ENCODE data around the gene SLC30A4. TPM values are rescaled to one million over a fixed set of nuclear protein-coding genes. Genes with fewer than 3 reads are reported as not detected.

SLC30A4 gene
- total RNA-seq, 2 experiments from 2014 or later, result 2.1 to 2.3 TPM

DNA sequence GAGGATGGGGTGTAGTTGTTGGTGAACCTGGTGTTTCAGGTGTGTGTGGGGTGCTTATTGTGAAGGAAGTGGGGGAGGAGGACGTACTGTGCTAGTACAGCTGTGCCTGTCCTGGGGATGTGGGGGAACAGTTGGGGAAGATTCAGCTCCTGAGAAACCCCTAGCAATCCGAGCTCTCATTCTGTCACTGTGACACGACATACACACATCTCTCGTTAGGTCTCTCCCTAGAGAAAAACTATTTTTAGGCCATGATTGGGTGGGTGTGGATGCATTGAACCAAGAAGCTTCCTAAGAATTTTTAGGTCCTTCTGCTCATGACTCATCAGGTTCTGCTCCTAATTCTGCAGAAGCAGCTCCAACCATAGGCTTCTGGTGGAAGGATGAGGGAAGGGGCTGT, 54.3 kb downstream of the SLC30A4 start:
- ATAC-seq, result no peak
- Mint-ChIP-seq H3K9me3 (ENCODE audit: insufficient read depth) (peaks cover 6% of the 10 kb centered on the region), H3K36me3 (ENCODE audit: low read depth) (peaks cover 3% of the 10 kb centered on the region), H3K27me3 (ENCODE audit: low read depth) (peaks cover 19% of the 10 kb centered on the region), H3K4me1 (ENCODE audit: low read depth) (no peaks in the 10 kb centered on the region), H3K4me3 (no peak overlapping the region), H3K27ac (no peak overlapping the region)
- ChIA-PET POLR2A (no interaction called here), CTCF (interaction anchor here (0.7 to 2.5 kb wide), 2 partner anchors 10 to 143 kb away, joined by 3 to 14 read pairs; no protein-coding TSS in a partner anchor)
- DNase-seq, result peak; percentile 3

- POLR2A ChIA-PET, result interaction anchor here (0.6 to 0.9 kb wide), 2 partner anchors 38 to 128 kb away, joined by 3 to 4 read pairs; partner anchors contain the start of gene BLOC1S6
- no peak for ATAC-seq
- peak overlapping the region; percentile 25 for H3K4me3 Mint-ChIP-seq
- H3K9me3 Mint-ChIP-seq (ENCODE audit: insufficient read depth), result peaks cover under 1% of the 10 kb centered on the region
- no peak overlapping the region for H3K27ac Mint-ChIP-seq
- peak; percentile 90 for DNase-seq
- peaks cover under 1% of the 10 kb centered on the region for H3K36me3 Mint-ChIP-seq (ENCODE audit: low read depth)
- H3K4me1 Mint-ChIP-seq (ENCODE audit: low read depth), result peaks cover 44% of the 10 kb centered on the region
- no peaks in the 10 kb centered on the region for H3K27me3 Mint-ChIP-seq (ENCODE audit: low read depth)
- CTCF ChIA-PET, result interaction anchor here (0.6 to 7.0 kb wide), 30 partner anchors 10 to 298 kb away, joined by 3 to 202 read pairs (median 4); partner anchors contain the start of genes BLOC1S6 and SQOR
Measured at GRCh38 chr15:45458746-45459403, 63.7 kb downstream of the SLC30A4 start.

DNA sequence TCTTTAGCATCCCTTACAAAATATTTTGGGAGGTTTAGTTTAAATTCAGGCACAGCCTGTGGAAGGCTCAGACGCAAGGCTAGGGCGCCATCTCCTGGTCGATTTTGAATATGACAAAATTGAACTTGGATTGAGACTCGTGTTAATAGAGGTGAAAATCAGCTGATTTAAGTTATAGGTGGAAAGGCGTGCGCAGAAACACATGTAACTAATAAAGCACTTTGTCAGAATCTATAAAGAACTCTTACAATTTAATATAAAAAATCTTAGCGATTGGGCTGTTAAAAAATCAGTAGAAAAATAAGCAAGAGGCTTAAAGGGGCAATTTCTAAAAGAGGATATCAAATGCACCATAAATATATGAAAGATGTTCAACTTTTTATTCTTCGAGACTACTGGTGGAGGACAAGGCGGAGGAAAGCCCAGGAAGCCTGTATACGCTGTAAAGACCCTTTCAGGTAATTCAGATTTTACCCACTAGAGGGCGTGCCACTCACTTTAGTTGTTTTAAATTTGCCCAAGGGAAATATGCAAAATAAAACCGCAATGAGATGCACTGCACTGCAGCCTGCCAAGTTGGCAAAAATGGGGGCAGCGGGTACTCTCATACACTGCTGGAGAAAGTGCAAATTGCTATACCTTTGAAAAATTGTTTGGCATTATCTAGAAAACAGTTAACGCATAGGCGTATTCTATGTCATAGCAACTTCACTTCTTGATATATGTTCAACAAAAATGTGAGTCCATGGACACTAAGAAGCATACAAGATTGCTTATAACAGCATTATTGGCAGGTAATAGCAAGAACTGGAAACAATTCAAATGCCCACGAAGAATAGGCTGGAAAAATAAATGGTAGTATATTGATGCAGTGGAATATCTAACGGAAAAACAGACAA, 64.7 kb downstream of the SLC30A4 start:
- ATAC-seq, result peak; percentile 57
- H3K27ac Mint-ChIP-seq, result peak overlapping the region; percentile 81
- H3K4me1 Mint-ChIP-seq (ENCODE audit: low read depth), result peaks cover 48% of the 10 kb centered on the region

GRCh38 chr15:45457220-45457619, 65.3 kb downstream of the SLC30A4 start:
- ChIA-PET CTCF (interaction anchor here (0.6 to 7.0 kb wide), 32 partner anchors 11 to 296 kb away, joined by 3 to 202 read pairs (median 8); partner anchors contain the start of gene BLOC1S6), POLR2A (interaction anchor here (0.6 to 0.9 kb wide), 2 partner anchors 40 to 130 kb away, joined by 4 to 5 read pairs; no protein-coding TSS in a partner anchor)
- H3K36me3 Mint-ChIP-seq (ENCODE audit: low read depth), result peaks cover 5% of the 10 kb centered on the region
- H3K4me1 Mint-ChIP-seq (ENCODE audit: low read depth), result peaks cover 48% of the 10 kb centered on the region
- H3K27me3 Mint-ChIP-seq (ENCODE audit: low read depth), result no peaks in the 10 kb centered on the region
- DNase-seq (peak; percentile 36), ATAC-seq (peak; percentile 26)
- no peaks in the 10 kb centered on the region for H3K9me3 Mint-ChIP-seq (ENCODE audit: insufficient read depth)
- peak overlapping the region; percentile 81 for H3K27ac Mint-ChIP-seq
- H3K4me3 Mint-ChIP-seq, result peak overlapping the region; percentile 82

More for the DNA sequence above, 64.7 kb downstream of the SLC30A4 start:
- ChIA-PET POLR2A (interaction anchor here (0.6 to 0.9 kb wide), 3 partner anchors 39 to 129 kb away, joined by 4 to 5 read pairs (median 4); partner anchors contain the start of gene BLOC1S6), CTCF (interaction anchor here (0.7 to 7.0 kb wide), 40 partner anchors 11 to 297 kb away, joined by 3 to 202 read pairs (median 6); partner anchors contain the start of genes BLOC1S6 and SQOR)
- Mint-ChIP-seq H3K9me3 (ENCODE audit: insufficient read depth) (no peaks in the 10 kb centered on the region), H3K36me3 (ENCODE audit: low read depth) (peaks cover 2% of the 10 kb centered on the region), H3K4me3 (peak overlapping the region; percentile 82), H3K27me3 (ENCODE audit: low read depth) (no peaks in the 10 kb centered on the region)
- peak; percentile 90 for DNase-seq

DNA sequence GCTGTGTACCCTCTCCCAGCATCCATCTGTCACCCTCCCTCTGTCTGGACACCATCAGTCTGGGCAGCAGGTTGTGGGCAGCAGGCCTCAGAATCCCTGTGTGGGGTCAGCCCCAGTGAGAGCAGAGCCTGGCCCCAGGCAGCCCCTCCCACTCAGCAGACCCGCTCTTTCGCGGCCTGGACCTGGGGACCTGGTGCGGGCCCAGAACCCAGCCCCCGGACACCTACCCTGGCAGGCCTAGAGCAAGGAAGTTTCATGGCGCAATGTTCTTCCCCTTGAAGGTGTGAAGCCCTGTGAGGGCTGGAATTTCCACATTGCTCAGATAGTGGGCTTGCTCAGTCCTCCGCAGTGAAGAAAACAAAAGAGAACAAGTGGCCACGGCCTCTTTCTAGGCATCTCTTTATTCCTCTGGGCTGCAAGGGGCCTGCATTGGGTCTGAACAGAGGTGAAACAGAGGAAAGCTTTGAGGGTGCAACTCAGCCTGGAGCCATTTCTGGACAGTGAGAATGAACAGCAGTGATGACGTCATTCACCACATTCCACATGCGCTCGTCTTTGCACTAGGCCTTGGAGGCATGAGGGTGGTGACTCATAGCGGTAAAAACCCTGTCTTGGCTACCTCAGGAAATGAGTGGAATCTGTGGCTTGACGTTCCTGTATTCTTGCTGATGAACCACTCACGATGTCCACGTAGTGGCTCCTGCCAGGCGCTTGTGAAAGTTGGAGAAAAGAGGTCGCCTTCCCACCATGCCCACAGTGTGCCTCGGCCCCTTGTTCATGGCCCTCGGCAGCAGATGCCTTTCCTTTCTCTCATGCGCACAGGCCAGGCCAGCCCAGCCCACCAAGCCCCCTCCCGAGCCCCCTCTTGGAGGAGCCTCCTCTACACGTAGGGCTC, 66.1 kb downstream of the SLC30A4 start:
- ChIA-PET CTCF (interaction anchor here (0.6 to 7.0 kb wide), 32 partner anchors 12 to 258 kb away, joined by 3 to 202 read pairs (median 8); partner anchors contain the start of gene BLOC1S6), POLR2A (no interaction called here)
- peak; percentile 55 for ATAC-seq
- peaks cover 3% of the 10 kb centered on the region for H3K9me3 Mint-ChIP-seq (ENCODE audit: insufficient read depth)
- no peaks in the 10 kb centered on the region for H3K27me3 Mint-ChIP-seq (ENCODE audit: low read depth)
- H3K36me3 Mint-ChIP-seq (ENCODE audit: low read depth), result peaks cover 5% of the 10 kb centered on the region
- DNase-seq, result peak; percentile 78
- H3K4me3 Mint-ChIP-seq, result peak overlapping the region; percentile 44
- peak overlapping the region; percentile 81 for H3K27ac Mint-ChIP-seq
- H3K4me1 Mint-ChIP-seq (ENCODE audit: low read depth), result peaks cover 48% of the 10 kb centered on the region

- ChIA-PET CTCF (interaction anchor here (0.7 to 7.0 kb wide), 9 partner anchors 11 to 158 kb away, joined by 3 to 202 read pairs (median 4); a partner anchor contains a TSS), POLR2A (interaction anchor here (0.6 to 1.2 kb wide), 3 partner anchors 53 to 190 kb away, joined by 3 read pairs; a partner anchor contains a TSS)
- peaks cover 48% of the 10 kb centered on the region for H3K4me1 Mint-ChIP-seq (ENCODE audit: low read depth)
- DNase-seq (peak; percentile 85), ATAC-seq (peak; percentile 56)
- peak overlapping the region; percentile 57 for H3K4me3 Mint-ChIP-seq
- peaks cover 3% of the 10 kb centered on the region for H3K9me3 Mint-ChIP-seq (ENCODE audit: insufficient read depth)
- peaks cover 5% of the 10 kb centered on the region for H3K36me3 Mint-ChIP-seq (ENCODE audit: low read depth)
- H3K27me3 Mint-ChIP-seq (ENCODE audit: low read depth), result no peaks in the 10 kb centered on the region
- peak overlapping the region; percentile 94 for H3K27ac Mint-ChIP-seq
Measured at GRCh38 chr15:45454814-45455213, 67.7 kb downstream of the SLC30A4 start.

DNA sequence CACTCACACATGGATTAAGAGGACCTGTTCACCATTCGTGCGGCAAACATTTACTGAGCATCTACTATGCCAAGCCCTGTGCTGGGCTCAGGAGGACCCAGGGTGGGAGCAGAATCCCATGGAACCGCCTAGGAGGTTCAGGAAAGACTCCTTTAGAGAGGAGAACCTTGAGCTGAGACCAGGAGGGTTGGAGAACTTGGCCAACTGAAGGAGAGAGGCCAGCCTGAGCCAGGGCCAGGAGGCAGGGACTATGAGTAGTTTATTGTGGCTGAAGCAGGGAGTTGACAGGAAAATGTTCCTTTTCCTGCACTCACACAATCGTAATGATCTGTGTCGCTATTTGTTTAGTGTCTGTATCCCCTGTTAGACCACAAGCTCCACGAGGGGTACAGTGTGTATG, 71.3 kb downstream of the SLC30A4 start:
- Mint-ChIP-seq H3K4me3 (no peak overlapping the region), H3K27ac (no peak overlapping the region), H3K9me3 (ENCODE audit: insufficient read depth) (peaks cover 3% of the 10 kb centered on the region), H3K36me3 (ENCODE audit: low read depth) (peaks cover 5% of the 10 kb centered on the region), H3K4me1 (ENCODE audit: low read depth) (peaks cover 26% of the 10 kb centered on the region), H3K27me3 (ENCODE audit: low read depth) (peaks cover 3% of the 10 kb centered on the region)
- ATAC-seq (no peak), DNase-seq (no peak)
- POLR2A ChIA-PET, result no interaction called here
- CTCF ChIA-PET, result interaction anchor here (5.0 kb wide), 1 partner anchor 21 kb away, joined by 30 read pairs; no protein-coding TSS in a partner anchor

- no peak overlapping the region for H3K4me3 Mint-ChIP-seq
- CTCF ChIA-PET, result interaction anchor here (5.0 kb wide), 1 partner anchor 20 kb away, joined by 30 read pairs; no protein-coding TSS in a partner anchor
- H3K27me3 Mint-ChIP-seq (ENCODE audit: low read depth), result peaks cover 3% of the 10 kb centered on the region
- POLR2A ChIA-PET, result no interaction called here
- peaks cover 17% of the 10 kb centered on the region for H3K4me1 Mint-ChIP-seq (ENCODE audit: low read depth)
- H3K27ac Mint-ChIP-seq, result no peak overlapping the region
- H3K36me3 Mint-ChIP-seq (ENCODE audit: low read depth), result peaks cover 5% of the 10 kb centered on the region
- H3K9me3 Mint-ChIP-seq (ENCODE audit: insufficient read depth), result peaks cover 3% of the 10 kb centered on the region
- DNase-seq (no peak), ATAC-seq (no peak)
Measured at GRCh38 chr15:45449916-45450867, 72.4 kb downstream of the SLC30A4 start.

DNA sequence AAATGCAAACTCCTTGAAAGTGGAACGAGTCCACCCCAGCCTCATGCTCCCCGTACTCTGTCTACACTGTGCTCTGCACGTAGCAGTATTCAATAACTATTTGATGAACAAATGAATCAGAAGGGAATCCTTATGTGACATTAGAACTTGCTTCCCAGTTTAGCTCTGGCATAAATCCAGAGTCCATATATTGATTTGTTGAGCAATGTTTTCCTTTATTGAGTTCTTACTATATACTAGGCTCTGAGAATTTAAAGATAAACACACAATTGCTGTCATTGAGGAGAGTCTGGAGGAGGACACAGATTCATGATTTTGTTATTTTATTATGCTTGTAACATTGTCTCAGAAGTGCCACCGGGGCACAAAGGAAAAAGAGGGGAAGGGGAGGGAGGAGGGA, 73.2 kb downstream of the SLC30A4 start:
- H3K36me3 Mint-ChIP-seq (ENCODE audit: low read depth), result peaks cover 5% of the 10 kb centered on the region

More for the DNA sequence above, 73.2 kb downstream of the SLC30A4 start:
- Mint-ChIP-seq H3K27me3 (ENCODE audit: low read depth) (peaks cover 7% of the 10 kb centered on the region), H3K4me1 (ENCODE audit: low read depth) (peaks cover 9% of the 10 kb centered on the region), H3K27ac (no peak overlapping the region), H3K4me3 (no peak overlapping the region), H3K9me3 (ENCODE audit: insufficient read depth) (peaks cover 3% of the 10 kb centered on the region)
- POLR2A ChIA-PET, result no interaction called here
- DNase-seq (no peak), ATAC-seq (no peak)
- CTCF ChIA-PET, result interaction anchor here (5.0 kb wide), 1 partner anchor 19 kb away, joined by 30 read pairs; no protein-coding TSS in a partner anchor
